GM21825 (cell line): ENCODE results near the gene YEATS4.
"Not testable (repeated sequence)": the region's sequence is repeated elsewhere in the genome, so short reads cannot be mapped to it uniquely, and the experiment has no call there.

Source experiments
- ATAC-seq: cut with Tn5 transposase; IDR thresholded peaks from one replicate; pipeline ENCODE4 v1.9.1; 2021; ENCODE audit warnings: mild to moderate bottlenecking, moderate library complexity; ENCODE audit not compliant: unreplicated experiment

Gene YEATS4

DNA sequence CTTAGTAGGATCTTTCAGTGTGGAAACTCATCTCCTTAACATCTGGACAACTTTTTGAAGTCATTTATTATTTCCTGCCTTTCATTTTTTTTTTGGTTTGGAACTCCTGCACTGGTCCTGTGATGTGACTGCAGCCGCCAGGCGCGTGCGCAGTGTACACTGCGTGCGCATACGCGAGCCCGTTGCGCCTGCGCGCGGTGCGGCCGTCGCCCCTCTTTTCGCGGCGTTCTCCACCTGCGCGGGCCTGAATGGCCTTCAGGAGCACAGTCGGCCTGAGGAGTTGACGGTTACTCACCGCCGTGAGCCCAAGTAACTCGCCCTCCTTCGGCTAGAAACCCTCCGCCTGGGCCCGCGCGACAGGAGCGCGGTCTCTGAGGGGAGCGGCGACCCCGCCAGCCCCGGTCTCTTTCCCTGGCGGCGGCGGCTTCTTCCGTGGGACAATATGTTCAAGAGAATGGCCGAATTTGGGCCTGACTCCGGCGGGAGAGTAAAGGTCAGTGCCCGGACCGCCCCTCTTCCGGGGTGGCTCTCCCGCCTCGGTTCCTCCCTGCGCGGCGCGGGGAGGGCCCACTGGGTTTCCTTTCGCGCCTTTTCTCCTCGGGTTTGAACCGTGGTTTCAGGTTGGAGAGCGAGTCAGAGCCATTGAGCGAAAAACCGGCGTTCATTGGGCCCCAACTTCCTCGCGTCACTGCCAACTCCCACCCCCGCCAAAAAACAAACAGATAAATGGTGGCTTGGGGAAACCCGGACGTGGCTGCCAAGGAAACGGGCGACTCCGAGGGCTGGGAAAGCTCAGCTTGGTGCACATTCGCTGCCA lies at the start of gene YEATS4:
Gene YEATS4, plus strand, starts transcription at position 213 of the 817 bp plus-strand sequence. Its CDS starts 230 bp downstream, at position 443.
- peak; percentile 85 for ATAC-seq

DNA sequence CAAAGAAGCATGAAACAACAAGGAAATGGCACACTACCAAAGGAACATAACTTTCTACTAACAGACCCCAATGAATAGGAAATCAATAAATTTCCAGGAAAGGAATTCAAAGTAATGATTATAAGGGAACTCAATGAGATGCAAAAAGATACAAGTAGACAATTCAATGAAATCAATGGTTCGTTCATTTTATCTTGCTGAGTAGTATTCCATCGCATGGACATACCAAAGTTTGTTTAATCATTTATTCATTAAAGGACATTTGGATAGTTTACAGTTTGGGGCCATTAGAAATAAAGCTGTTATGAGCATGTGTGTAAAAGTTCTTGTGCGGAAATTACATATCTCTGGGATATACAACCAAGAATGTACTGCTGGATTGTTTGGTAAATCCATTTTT lies 46.3 kb upstream of the YEATS4 start:
- no peak for ATAC-seq

DNA sequence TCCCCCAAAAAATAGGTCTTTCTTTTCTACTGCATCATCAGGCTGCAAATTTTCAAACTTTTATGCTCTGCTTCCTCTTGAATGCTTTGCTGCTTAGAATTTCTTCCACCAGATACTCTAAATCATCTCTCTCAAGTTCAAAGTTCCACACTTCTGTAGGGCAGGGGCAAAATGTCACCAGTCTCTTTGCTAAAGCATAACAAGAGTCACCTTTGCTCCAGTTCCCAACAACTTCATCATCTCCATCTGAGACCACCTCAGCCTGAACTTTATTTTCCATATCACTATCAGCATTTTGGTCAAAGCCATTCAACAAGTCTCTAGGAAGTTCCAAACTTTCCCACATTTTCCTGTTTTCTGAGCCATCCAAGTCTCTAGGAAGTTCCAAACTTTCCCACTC lies 42.8 kb upstream of the YEATS4 start:
- not testable (repeated sequence) for ATAC-seq

DNA sequence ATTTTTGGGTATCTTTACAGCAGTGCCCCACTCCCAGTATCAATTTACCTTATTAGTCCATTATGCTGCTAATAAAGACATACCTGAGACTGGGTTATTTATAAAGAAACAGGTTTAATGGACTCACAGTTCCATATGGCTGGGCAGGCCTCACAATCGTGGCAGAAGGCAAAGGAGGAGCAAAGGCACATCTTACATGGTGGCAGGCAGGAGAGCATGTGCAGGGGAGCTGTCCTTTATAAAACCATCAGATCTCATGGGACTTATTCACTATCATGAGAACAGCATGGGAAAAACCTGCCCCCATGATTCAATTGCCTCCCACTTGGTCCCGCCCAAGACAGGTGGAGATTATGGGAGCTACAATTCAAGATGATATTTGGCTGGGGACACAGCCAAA lies 42.3 kb upstream of the YEATS4 start:
- not testable (repeated sequence) for ATAC-seq

DNA sequence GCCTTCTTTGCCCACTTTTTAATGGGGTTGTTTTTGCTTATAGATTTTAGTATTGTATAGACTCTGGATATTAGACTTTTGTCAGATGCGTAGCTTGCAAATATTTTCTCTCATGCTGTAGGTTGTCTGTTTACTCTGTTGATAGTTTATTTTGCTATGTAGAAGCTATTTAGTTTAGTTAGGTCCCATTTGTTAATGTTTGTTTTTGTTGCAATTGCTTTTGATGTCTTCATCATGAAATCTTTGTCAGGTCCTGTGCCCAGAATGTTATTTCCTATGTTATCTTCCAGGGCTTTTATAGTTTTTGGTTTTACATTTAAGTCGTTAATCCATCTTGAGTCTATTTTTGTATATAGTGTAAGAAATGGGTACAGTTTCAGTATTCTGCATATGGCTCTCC lies 41.3 kb upstream of the YEATS4 start:
- no peak for ATAC-seq

DNA sequence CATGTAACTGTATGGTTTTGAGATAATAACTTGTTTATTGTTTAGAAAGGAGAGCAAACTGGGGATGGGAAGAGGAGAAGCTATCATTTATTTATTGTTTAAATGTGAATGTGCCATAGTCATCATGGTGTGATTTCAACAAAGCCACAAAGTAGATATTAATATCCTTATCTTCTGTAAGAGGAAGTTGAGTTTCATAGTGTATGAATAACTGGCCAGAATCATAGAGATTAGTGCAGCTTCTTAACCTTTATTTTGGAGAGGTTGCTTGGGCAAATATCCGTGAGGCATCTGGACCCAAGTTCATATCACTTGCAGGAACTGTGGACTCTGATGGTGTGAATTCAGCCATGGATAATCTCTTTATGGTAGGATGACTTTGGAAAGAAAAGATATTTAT lies 38.2 kb upstream of the YEATS4 start:
- no peak for ATAC-seq

DNA sequence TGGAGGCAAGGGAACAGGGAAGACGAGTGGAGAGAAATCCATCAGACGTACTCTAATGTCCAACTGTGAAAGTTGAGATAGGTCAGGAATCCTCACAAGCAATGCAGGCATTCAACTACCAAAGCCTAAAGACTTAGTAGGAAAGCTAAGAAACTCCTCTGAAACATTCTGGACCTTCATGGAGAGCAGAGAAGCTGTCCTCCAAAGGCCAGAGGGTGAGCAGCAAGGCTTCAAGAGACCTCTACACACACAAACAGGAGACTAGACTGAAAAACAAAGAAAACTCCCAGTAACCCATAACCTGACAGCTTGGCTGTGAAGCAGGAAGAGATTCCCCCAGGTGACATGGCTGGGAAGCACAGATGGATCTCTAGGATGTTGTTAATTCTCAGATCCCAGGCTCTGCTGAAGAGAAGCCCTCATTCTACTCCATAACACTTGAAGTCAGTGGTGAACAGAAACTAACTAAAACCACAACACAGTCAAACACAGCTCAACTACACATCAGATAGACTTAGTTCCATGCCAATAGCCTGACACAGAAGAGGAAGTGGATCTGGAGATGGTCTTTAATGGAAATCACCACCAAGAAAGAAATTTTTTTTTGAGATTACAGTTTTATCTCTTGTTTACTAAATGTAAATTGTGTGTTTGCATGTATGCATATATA lies 34.6 kb upstream of the YEATS4 start:
- ATAC-seq = peak; percentile 96

DNA sequence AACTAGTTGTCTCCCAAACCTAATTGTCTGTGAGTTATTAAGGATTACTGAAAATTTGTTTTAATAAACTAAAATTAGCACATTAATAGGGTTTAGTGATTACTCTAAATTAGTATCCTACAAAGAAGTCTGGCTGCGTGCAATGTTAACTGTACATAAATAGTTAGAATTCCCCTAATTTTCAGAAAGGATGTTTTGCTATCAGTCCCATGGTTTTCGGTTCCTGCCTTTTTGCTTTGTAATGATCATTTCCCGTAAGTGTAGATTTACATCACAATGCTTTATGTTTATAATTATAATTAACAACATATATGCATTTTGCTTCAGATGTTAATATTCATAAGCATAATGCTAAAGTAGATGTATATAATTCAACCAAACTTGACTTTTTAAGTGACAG lies 31.1 kb upstream of the YEATS4 start:
- no peak for ATAC-seq

DNA sequence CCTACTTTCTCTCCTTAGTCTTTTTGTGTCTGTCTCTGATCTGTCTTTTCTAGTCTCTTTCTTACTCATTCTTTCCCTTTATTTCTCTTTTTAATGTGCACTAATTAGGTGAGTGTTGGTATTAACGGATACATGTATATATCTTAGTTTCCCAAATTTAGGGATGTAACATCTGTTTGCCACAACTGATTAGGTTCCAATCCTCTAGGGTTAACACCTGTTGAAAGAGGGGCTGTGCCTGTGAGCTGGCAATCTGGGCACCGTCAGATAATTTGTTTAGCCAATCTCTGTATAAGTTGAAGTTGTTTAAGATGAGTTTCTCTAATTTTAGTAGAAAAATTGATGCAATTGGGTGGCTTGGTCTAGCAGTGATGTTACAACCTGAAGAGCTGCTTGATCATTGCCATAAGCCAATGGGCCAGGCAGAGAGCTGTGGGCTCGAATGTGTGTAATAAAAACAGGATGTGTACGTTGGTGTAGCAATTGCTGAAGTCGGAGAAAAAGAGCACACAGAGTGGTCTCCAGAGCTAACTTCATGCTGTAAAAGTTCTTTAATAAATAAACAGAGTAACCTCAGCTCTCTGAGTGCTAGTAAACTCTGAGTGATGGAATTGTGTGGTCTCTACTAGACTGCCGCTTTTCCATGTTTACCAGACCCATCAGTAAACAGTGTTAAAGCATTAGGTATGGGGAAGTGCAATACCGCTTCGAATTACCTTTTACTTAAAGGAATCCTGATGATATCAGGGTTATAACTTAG lies 29.7 kb upstream of the YEATS4 start:
- ATAC-seq = no peak

DNA sequence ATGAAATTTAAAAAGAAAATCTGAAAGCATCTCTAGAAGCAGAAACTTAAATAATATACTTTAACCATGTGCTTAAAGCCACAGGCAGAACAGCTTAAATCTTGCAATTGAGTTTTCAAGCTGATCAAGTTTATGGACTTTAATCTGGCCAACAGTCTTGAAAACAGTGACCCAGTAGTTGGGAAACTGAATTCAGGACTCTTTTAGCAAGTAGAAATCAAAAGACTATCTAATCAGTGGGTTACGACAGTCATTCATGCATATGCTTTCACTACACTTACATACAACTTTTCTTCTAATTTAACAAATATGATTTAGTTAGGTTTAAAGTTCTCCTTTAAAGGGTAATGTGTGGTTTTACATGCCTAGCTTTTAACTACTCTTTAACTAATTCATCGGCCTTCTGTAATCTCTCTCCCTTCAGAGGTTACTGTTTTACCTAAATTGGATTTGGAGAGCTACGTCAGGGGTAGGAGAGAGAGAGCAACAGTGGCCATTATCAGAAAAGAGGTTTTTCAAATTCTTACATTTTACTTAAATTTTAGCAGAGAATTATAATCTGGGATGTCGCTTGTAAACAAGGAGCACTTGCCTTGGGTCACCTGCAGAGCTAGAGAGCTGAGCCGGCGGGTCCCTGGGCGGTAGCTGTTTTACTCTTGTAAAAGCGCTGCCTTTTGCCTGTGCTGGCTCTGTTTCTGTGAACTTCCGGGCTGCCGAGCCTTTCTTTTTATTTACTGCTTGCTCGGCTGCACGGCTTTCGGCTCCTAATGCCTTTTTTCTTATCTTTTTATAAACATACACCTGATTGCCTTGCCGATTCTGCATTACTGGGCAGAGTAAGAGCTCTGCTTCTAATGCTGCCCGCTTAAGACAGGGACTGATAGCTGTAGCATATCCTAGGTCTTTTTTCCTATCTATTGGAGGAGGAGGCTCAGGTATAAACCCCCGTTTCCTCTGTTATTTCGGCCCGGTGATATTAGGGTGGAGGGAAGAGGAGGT lies 28.8 kb upstream of the YEATS4 start:
- ATAC-seq = peak; percentile 75

DNA sequence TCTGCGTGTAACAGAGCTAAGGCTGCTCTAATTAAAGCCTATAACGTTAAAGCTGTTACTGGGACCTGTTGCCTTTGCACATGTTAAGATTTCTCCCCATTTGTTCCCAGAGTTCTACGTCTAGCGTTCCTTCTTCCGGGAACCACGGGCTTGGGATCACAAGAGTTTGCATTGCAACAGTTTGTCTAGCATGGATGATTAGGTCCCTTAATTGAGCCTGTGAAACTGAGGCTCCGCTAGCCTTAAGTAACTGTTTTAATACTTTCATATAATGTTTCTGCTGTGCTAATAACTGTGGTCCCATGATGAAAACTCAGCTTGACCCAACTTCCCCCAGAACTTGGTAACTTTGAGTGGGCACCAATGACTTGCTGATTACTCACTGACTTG lies 28.0 kb upstream of the YEATS4 start:
- ATAC-seq = peak; percentile 25

DNA sequence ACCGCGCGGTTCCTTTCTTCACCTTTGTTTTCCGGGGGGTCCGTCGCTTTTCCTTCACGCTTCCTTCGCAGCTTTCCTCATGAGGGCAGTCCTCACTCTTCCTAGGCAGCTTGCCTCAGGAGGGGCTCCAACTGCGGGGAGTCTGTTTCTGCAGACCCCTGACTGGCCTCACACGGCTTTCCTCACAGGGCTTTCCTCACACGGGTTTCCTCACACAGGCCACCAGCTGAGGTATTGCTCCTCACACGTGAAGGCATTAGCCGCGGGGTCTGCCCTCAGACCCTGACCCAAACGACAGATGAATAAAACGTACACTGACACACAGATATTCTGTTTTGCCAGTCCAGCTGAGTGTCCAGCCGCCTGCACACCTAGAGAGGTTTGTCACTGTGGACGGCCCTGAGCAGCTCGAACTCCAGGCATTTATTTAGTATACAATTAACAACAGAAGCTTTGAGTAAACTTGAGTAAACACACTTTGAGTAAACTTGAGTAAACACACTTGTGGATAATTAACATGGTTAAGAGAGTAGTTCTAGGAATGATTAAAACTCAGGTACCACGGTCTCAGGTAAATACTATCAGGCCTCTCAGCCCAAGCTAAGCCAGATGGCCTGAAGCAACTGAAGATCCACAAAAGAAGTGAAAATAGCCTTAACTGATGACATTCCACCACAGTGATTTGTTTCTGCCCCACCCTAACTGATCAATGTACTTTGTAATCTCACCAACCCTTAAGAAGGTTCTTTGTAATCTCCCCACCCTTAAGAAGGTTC lies 27.4 kb upstream of the YEATS4 start:
- no peak for ATAC-seq

DNA sequence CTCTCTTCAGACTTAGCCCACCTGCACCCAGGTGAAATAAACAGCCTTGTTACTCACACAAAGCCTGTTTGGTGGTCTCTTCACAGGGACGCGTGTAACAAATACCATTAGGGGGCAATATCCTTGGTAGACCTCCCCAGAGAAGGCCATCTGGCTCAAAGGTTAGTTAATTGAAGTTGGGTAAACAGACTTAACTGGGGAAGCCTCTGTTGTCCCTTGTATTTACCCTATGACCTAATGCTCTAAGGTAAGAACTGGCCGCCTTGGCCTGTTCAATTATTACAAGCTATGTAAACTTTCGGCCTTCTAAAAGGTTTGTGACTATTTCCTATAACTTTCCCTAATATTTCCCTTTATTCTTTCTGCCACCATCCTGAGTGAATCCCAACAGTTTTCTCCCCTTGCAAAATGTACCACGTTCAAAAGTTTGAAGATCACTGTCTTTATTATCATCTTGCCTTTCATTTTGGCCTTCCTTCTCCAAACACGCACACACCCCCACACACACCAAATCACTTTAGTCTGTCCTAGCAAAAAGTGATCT lies 26.7 kb upstream of the YEATS4 start:
- ATAC-seq = no peak

DNA sequence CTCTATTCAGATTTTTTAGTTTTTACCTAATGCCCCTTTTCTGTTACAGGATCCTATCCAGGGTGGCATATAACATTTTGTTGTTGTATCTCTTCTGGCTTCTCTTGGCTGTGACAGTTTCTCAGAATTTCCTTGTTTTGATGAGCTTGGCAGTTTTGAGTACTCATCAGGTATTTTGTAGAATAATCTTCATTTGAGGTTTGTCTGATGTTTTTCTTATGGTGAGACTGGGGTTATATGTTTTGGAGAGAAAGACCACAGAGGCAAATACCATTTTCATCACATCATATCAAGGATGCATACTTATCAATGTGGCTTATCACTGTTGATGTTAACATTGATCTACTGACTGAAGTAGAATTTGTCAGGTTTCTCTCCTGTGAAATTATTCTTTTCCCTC lies 25.4 kb upstream of the YEATS4 start:
- no peak for ATAC-seq

DNA sequence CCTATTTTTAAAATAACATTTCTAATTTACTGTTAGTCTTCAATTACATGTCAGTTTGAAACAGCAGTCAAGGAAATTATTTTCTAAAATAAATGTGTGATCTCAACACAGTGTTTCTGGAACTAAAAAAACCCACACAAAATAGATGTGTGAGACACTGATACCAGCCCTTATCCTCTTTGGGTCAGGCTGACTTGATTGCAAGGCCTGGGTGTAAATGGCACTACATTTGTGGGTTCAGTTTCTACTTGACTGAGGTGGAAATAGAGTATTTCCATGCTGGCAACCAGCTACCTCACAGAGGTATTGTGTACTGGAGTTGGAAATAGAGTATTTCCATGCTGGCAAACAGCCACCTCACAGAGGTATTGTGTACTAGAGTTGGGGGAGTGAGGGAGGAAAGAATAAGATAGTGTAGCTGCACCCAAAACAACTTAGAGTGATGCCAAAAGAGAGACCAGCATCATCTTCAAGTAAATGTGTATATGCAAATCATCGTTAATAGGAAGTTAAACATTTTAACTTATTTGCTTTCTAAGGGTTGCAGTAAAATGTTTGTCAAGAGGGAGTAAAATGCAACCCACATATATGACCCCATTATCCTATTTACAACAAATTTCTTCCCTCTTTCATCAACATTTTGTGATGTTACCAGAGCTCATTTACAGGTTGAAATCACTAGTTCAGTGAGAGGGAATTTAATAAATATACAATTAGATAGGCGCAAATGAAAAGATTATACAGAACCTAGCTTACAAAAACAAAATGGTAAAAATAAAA lies 22.0 kb upstream of the YEATS4 start:
- no peak for ATAC-seq

DNA sequence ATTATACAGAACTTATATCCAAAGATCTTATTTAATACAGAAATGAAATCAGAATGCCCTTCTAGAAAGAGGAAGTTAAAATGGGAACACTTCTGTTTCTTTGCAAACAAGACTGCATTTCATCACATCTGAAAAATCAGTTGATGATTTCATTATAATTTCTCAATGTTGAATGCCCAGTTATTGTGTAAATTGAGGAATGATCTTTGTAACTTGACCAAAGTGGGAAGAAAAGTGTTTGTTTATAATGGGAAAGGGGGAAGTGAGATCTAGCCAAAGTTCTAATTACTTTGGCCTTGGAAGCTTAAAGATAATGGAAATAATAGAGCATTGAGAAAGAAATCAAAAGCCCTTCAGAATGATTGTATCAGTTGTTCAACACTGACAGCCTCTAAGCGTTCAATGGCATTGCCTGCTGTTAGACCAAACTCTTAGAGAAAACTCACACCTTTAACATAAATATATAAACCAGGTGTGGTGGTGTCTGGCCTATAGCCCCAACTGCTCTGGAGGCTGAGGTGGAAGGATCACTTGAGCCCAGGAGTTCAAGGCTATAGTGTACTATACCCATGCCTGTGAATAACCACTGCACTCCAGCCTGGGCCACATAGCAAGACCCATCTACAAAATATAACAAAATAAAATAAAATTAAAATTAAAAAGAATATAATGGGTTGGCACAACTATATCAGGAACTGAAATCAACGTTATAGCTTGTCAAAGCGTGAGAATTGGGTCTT lies 21.3 kb upstream of the YEATS4 start:
- ATAC-seq = no peak

DNA sequence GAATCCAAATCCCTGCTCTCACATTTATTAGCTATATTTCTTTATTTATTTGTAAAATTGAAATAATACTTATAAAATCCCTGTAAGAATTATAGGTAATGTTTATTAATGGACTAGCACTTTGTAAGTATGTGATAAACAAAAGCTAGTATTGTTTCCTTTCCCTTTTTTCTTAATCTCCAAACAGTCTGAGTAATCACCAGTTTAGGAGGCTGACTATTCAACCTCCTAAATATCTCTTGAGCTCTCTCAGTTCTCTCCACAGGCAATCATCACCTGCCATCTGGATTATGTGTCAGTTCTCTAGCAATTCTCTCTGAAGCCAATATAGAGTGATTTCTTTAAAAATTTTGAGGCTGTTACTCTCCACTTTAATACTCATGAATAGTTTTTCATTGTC lies 20.6 kb upstream of the YEATS4 start:
- ATAC-seq = no peak

DNA sequence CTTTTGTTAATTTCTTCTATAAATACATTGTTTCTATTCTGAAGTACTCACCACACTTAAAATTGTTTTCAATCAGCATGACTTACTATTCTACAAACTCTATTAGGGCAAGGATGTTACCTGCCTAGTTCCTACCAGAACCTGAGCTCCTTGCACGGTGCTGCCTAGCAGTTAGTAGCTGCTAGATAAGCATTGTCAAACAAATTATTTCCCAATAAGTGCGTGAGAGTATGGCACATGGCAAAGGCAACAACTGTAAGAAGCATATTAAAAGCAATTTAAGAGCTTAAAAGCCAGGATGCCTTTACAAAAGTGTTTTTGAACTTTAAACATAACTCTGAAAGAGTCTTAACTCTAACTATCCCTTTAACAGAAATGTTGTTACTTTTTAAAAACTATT lies 19.5 kb upstream of the YEATS4 start:
- ATAC-seq = no peak
